Hematopoietic multipotent progenitor cell treated with erythropoietin and hydrocortisone succinate and interleukin-3 and kit ligand, for 4 days (in vitro differentiated cells): ENCODE data around the gene KDR.

Experiments
- DNase-seq: peaks from one replicate; pipeline ENCODE4 v3.0.0-alpha.2; 2015

KDR gene

DNA sequence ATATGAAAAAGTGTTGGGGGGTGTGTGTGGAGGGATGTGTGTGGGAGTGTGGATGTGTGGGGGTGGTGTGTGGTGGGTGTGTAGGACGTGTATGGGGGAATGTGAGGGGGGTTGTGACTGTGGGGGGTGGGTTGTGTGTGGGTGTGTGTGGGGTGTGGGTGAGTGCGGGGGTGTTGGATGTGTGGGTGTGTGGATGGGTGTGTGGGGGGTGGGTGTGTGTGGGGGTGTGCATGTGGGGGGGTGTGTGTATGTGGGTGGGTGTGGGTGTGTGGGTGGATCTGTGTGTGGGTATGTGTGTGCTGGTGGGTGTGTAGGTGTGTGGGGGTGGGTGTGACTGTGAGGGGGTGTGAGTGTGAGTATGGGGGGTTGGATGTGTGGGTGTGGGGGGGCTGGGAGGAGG lies 47.8 kb downstream of the KDR start:
- DNase-seq: no peak

DNA sequence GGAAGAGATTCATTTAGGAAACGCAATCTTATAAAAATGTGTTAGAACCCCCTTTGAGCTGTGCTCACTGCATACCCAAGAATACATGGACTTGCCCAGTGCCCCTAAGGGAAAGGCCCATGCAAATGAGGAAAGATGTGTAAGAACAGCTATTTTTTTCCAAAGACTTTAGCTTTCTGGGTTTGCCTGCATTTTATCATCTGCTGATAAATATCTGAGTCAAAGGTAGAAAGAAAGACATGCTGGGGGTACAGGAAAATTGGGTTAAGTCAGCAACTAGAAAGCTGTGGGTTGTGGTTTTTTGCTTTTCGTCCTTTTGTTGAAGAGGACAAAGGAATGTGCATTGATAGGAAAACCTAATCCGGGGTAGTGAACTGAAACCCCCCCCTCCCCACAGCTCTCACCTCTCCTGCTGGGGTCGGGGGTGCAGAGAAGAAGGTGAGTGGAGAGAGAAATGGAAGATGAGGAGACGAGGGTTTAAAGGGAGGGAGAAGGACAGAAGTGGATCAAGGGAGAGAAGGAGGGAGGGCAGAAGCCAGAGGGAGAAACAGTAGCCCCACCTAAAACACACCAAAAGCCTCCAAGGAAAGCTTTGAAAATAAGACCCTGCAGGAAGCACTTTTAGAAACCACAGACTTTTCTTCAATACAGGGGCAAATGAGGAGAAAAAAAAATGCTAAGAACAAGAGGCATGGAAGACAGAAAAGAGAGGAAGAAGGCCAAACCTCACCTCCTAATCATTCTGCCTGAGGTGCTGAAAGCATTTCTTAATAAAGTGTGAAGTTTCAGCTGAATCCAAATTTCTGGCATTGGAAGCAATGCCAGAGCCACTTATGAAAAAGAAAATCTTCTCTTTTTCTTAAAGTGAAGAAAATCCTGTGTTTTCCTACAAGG lies 49.3 kb downstream of the KDR start:
- no peak for DNase-seq

DNA sequence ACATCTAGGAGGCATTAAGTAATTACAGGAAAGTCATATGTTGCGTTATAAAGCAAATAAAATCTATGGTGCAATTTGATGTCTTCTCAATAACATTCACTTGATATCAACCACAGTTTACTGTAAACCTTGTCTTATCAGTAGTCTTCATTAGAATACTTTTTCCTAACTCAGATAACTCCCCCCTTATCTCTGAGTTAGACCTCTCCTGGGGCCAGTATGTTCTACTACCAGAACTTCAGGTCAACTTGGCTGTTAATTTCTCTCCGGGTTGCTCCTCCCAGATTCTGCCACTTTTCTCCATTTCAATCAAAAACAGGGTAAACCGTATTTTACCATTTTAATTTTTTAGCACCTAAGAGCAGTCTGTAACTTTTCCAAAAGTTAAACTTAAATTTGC lies 50.0 kb downstream of the KDR start:
- no peak for DNase-seq

DNA sequence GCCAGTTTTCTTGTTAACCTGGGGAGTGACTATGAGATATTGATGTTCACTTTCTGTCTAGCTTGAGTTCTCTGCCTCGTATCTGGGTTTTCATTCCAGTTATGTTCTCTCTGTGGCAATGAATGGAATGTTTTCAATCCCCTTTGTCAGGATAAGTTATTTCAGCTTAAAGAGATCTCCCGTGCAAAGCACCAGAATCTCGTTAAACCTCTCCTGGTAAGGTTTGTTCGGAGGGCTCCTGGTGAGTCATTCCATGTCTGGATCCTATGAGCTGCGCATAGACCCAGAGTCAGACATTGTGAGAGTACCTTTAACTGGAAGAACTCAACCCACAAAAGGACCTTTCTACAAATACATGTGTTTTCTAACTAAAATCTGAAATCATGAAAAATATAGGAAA lies 51.0 kb downstream of the KDR start:
- DNase-seq: no peak

DNA sequence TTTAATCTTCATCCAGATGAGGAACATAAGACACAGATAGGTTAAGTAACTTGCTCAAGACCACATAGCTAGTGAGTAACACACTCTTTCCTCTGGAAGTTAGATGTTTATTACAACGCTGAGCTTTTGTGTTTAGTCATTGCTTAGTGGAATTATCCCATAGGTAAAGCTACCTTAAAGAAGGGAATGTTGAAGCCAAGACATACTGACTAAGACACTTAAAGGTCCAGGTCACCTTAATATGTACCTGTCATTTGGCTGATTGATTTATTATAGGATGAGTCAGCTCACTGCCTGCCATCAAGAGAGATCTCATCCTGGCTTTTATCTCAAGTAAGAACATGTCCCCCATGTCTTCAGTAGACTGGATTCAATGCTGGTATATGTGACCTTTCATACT lies 53.4 kb downstream of the KDR start:
- no peak for DNase-seq

DNA sequence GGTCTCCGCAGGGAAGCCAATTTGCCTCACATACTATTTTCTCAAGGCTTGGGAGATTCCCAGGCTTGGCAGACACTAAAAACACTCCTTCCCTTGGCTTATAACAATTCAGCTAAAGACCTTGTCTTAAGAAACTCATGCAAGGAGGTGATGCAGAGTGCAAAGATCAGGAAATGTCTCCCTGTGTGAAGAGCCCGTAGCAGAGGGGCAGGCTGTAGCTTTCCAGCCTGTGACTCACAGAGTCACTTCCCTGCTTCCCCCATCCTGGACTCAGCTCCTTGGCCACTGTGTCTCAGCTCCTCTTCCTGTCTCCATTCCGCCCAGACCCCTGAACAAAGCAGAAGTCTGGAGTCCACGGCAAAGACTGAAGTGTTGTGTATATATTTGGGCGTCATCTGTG lies 56.1 kb downstream of the KDR start:
- no peak for DNase-seq

DNA sequence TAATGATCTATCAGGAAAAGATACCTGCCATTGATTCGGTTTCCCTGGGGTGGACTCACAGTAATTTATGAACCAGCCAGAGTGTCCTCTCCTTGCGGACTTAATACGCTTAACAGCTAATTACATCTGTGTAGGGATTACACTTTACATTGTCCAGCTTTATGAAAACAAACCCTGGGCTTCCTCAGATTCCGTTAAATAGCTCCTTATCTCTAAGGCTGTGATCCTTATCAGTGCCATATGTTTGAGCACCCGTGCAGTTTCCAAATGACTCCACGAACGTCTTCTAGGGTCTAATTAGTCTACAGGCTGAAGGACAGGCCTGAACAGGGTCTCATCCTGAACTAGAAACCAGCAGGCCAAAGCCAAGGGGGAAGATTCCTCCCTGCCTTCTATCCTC lies 56.9 kb downstream of the KDR start:
- DNase-seq: no peak

DNA sequence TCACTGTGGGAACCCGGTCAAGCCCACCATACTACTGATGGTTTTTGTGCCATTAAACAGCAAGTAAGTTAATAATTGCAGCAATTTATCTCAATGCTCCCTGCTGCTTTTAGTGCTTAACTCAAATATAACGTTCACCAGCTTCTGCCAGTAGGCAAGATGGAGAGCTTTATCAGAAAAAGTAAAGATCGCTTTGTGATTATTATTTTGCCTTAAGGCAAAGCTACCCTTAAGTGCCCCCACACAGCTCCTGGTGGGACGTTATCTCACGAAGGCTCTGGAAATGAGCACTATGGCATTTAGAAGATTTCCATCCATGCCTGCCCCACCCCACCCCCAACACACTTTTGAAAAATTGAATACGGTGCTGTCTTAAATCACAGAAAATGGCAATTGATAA lies 59.4 kb downstream of the KDR start:
- DNase-seq: no peak

DNA sequence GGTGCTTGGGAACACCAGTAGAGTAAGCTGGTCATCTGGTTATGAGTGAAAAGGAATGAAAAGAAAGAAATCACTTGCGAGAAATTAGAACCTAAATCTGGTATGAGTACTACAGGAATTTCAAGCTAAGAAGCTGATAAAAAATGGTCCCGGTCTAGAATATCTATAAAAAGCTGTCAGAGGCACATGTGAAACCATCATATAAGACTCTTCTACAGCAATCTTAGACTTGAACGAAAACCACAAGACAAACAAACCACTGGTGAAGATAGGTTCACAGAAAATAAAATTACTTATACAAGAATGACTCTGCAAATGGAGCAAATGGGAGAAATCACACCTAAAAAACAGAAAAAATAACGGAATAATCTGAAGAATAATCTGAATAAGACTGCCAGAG lies 69.9 kb downstream of the KDR start:
- no peak for DNase-seq

DNA sequence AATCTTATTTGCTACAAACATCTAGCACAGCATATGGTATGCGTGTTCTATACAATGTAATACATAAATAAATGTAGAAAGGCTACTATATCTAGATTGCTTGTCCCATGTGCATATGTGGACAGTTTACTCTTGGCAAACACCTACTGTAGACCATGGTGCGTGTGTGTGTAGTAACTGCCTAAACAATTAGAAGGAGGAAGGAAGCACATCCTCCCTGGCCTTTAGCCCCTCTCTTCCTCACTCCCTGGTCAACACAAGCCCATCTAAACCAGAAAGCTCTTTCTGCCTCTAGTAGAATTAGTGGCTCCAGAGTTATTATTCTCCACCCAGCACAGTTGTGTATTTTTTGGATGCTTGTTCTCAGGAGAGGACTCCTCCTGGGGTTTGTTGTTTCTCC lies 73.9 kb downstream of the KDR start:
- DNase-seq: no peak

DNA sequence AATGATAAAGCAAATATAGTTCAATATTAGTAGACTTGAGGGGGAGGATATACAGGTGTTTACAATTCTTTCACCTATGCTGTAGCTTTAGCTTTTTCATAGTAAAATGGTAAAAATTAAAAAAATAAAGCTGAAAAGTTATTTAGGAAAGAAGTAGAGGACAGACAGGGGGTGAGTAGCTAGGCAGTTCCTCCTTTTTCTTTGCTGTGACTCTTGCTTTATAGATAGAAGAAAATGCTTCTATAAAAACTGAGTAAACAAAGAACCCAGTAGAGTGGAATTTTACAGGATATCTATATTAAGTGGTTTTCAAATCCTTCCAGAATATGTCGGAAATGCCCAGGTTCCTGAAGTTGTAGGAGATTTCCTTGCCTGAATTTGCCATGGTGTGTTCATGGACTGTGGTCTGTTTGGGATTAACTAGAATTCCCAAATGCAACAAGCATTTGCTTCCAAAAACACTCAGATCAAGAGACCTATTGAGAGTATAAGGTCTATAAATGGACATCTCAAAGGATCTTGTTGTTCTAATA lies 74.9 kb downstream of the KDR start:
- DNase-seq: no peak

DNA sequence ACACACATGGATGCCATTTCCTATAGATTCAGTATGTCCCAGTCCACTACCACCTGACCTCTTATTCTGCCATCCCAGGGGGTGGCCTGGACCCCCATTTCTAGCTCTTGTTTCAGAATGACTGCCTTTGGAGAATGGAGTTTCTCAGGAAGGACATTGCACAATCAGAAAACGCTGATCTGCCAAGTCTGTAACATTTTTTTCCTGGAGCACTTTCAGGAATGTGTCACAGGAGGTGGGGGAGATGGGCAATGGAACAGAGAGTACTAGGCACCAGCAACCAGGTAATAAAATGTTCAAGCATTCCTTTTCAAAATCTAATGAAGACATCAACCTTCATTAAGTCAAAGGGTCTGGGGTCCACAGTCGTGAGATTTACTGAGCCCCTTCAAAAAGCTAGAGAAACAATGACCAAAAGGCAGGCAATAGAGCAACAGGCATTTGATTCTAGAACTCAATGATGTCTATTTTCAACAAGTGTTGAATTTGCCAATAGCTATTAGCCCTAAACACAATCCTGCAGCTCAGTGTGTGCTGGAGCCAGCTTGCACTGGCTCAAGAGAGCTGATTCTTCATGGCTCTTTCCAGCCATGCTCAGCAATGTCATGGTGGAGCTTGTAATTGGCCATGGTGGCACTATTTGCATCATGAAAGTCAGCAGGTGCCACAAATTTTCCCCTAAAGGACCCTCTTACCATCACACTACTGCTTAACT lies 87.1 kb downstream of the KDR start:
- DNase-seq: no peak

DNA sequence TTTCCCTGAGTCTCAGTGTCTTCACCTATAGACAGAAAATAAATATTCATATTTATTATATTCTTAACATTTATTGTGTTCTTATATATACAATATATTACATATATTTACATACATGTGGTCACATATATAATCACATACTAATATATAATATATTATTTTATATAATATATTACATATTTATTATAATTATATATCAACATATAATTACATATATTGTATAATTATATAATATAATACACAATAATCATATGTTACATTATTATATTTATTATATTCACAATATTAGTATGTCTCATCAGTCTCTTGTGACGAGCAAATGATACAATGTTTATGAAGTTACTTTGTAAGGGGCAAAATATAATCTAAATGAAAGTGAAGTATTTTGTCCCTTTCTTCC lies 87.7 kb downstream of the KDR start:
- no peak for DNase-seq

DNA sequence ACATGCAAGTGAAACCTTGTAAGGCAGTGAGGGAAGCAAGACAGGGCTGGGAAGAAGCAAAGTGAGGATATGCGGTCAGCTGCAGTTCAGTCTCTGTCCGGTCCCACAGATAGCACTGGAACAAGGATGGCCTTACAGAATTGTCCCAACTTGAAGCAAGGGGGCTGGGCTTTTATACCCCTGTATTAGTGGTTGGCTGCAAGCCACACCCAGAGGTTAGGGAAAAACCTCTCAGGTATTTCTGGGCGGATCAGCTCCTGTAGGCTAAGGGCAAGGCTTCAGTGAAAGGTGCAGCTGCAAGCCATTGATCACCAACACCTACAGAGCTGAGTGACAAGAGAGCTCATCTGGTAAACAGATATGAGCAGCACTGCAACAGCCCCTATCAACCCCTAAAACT lies 89.0 kb downstream of the KDR start:
- DNase-seq: no peak

DNA sequence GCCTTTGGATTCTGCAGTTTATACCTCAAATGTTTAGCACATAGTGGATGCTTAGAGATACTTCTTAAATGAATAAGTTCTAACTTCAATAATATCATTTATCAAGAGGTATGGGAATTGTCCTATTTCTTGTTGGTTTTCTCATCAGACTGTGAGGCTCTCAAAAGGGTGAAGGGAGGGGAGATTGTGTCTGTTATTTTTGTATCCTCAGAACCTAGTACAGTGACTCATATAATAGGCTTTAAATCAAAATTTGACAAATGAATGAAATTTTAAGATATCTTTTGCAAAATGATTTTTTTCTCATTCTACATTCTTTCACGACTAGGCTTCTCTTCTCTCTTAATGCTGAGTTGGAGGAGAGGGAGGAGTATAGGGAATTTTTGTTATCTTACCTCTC lies 89.5 kb downstream of the KDR start:
- no peak for DNase-seq

DNA sequence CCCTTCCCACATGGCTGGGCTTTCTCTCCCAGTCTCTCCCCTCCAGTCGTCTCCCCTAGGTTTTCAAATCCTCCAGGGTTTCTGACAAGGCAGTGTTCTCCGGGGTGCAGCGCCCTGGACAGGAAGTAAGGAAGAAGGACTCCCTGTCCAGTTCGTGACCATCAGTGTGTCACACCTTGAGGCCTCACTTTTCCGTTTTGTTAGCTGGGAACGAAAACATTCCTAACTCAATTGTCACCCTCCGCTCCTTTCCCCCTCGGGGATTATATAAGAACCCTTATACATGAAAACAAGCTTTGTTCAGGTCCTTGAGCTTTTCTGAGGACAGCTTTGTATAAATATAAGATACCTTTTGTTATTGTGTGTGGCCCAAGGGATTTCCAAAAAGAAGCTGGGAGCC lies 92.1 kb downstream of the KDR start:
- DNase-seq: no peak

DNA sequence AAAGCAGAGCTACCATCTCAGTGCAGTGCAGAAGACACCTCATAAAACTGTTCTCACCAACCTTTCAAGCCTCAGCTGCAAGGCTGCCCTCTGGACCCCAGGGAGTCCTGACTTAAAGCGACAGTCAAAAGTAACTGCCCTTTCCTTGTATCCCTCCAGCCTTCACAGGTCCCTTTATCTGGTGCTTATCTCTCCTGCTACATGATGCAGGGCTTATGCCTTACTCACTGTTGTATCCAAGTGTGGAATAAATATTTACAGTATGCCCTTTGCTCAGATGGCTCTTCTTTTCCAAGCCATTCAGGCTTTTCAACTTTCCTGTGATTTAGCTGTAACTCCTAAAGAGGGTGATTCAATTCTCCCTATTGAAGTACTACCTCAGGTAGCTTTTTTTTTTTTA lies 92.6 kb downstream of the KDR start:
- no peak for DNase-seq

DNA sequence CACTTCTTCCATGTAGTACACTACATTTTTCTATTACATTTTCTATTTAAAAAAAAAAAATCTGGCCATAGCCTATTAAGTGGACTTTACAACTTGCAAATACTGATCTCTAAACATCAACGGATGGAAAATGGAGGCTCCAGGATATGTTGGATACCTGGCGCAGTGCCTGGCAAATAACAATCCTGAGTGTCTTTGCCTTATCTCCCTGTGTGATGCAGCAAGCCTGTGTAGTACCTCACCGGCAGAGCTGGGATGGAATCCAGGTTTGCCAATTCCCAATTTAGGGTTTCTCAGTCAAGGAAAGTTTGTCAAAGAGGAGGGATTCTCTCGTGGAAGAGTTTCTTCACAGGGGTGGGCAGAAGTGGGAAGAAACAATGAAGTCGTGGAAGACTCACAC lies 93.2 kb downstream of the KDR start:
- no peak for DNase-seq

DNA sequence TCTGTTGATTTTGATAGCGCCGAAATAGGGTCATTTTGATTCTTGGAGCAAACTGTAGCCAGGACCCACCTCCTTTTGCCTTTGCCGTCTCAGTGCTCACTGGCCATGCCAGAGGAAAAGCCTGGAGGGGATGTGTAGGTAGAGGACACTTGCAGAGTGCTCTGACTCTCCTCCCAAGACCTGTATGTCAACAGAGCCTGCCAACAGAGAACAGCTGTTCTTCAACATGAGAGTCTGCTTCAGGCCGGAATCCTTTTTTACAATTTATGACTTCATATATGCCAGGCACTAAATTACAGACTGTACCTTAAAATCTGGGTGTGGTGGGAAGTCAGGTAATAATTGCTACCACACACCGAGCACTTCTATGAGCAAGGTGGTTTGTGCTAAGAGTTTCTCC lies 94.2 kb downstream of the KDR start:
- DNase-seq: no peak

DNA sequence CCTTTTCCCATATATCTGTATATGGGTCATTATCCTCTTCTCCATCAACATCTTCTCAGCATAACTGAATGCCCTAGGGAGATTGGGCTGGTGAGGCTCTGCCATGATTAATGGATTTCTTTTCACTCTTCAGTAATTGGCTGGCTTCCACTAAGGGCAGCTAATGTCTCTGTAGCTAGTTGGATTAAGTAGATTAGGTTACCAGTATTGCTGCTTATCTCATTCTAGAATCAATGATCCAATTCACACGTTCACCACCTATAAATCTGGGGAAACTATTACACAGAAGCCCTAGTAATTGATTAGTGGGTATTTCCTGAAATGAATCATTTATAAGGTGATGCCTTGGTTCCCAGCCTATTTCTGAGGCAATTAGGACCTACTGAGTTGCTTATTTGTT lies 94.8 kb downstream of the KDR start:
- no peak for DNase-seq

DNA sequence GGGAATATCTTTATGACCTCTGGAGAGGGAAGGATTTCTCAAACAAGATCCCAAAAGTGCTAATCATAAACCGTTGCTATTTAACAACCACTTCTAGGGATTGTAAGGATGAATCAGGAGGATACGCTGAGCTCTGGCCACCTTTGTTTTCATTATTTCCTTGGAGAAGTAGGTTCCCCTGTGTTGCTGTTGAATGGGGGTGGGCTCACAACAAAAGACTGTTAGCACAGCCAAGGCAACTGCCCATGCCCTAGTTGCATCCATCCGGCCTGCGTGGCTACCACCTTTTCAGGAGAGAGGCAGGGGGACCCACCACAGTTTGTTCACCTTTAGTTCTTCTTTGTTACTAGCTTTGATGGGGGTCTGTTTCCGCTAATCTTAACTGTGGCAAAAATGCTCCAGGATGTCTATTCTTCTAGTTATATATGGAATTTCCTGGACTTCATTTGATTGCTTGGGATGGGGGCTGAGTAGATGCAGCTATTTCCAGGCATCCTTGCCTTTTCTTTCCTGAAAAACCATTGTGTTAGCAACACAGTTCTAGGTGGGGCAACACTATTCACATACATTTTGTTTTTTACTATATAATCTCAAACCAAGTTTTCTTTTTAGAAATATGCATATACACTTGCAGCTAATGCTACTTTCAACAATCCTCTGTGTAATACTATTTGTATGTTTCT lies 95.4 kb downstream of the KDR start:
- no peak for DNase-seq

DNA sequence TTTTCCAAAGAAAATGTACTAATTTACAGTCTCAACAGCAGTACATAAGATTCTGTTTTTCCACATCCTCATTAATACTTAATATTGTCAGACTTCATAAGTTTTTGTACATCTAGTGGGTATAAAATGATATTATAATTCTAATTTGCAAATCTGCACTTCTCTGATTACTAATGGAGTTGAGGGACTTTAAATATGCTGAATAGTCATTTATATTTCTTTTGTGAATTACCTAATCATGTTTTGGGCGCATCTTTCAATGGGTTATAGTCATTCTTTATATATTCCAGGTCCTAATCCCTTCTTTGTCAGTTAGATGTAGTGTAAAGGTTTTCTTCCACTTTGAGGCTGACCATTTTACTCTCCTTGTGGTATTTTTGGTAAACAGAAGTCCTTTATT lies 96.1 kb downstream of the KDR start:
- DNase-seq: no peak
